Esophagus (tissue), 2 donors: ENCODE measurements around the gene FOXP1. TPM values are rescaled to one million over a fixed set of nuclear protein-coding genes. Genes with fewer than 3 reads are reported as not detected.

ENCODE experiments used
- H3K27ac ChIP-seq, 2 donors: one replicate each; pipeline ENCODE4 v1.5.1; 2013; ENCODE audit warnings: low read depth in 2 of 2, mild to moderate bottlenecking in 2 of 2, inconsistent platforms in 1 of 2, low read length in 1 of 2, moderate library complexity in 1 of 2
- H3K27me3 ChIP-seq, 2 donors: one replicate each; pipeline ENCODE4 v1.6.1; 2013; ENCODE audit warnings: low read length in 2 of 2, control low read depth in 1 of 2, mild to moderate bottlenecking in 1 of 2; ENCODE audit not compliant: insufficient read depth in 2 of 2, control insufficient read depth in 1 of 2
- H3K36me3 ChIP-seq, 2 donors: one replicate each; pipeline ENCODE4 v1.6.1; 2013; ENCODE audit warnings: low read length in 1 of 2; ENCODE audit not compliant: control insufficient read depth in 2 of 2, insufficient read depth in 2 of 2
- H3K4me1 ChIP-seq, 2 donors: one replicate each; pipeline ENCODE4 v1.6.1; 2013; ENCODE audit warnings: low read length in 1 of 2; ENCODE audit not compliant: control insufficient read depth in 2 of 2, insufficient read depth in 2 of 2
- H3K4me3 ChIP-seq, 2 donors: one replicate each; pipeline ENCODE4 v1.5.1; 2013; ENCODE audit warnings: low read length in 2 of 2, mild to moderate bottlenecking in 2 of 2, low read depth in 1 of 2, moderate library complexity in 1 of 2
- H3K9me3 ChIP-seq, 2 donors: one replicate each; pipeline ENCODE4 v1.6.1; 2013; ENCODE audit warnings: mild to moderate bottlenecking in 2 of 2, low read depth in 1 of 2, low read length in 1 of 2, moderate library complexity in 1 of 2; ENCODE audit not compliant: control insufficient read depth in 2 of 2, insufficient read depth in 1 of 2
- WGBS, 2 donors: extraction: QIAGEN DNeasy Blood & Tissue Kit; methylation state at CpG; one replicate each; pipeline ENCODE4 v1.1.7; 2013; 5-methylcytosine and 5-hydroxymethylcytosine counted together
- polyA plus RNA-seq, 2 donors: library from polyadenylated mRNA; stranded (reverse); fragments of 200-250 nt; gene quantifications; one replicate each; pipeline ENCODE4 v1.2.3, GENCODE V29; 2013
- donor health status: healthy with polysubstance abuse.
- donor health status: Bipolar disorder and iron deficiency.

The FOXP1 gene
- polyA plus RNA-seq, 2 donors, result 10.7 to 20.4 TPM

DNA sequence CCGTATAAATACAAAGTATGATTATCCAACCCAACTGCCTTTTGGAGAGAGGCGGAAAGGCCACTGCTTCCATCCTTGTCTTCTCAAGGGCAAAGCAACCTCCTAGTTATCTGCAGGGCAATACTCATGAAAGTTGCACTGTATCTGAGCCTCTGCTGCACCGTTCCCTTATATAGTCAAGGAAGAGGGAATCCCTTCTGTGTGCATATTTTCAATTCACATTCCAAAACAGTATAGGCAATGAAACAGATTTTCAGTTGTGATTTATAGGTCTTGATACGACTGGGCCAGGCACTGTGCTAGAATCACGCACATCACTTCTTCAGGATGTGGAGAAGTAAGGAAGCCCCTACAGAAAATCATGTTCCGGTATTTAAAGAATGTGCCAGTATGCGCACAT is 455.7 kb downstream of the FOXP1 start:
- peak overlapping the region; percentile 55 to 70 for H3K27ac ChIP-seq
- no peaks in the 10 kb centered on the region for H3K4me1 ChIP-seq
- H3K36me3 ChIP-seq, result no peaks in the 10 kb centered on the region
- WGBS, 2 donors, result 38 to 43% methylated on average over 7 of the region's 7 CpGs
- no peaks in the 10 kb centered on the region for H3K27me3 ChIP-seq
- no peaks in the 10 kb centered on the region for H3K9me3 ChIP-seq
- H3K4me3 ChIP-seq, result peak overlapping the region in 1 of 2 donors; percentile 71

GRCh38 chr3:71127052-71127831 is 456.3 kb downstream of the FOXP1 start:
- Histone ChIP-seq H3K27ac (peak overlapping the region; percentile 65 to 70), H3K36me3 (no peaks in the 10 kb centered on the region), H3K4me1 (no peaks in the 10 kb centered on the region), H3K27me3 (no peaks in the 10 kb centered on the region), H3K9me3 (no peaks in the 10 kb centered on the region), H3K4me3 (peak overlapping the region in 1 of 2 donors; percentile 71)
- 28% methylated on average over 7 of the region's 7 CpGs for WGBS, 2 donors

DNA sequence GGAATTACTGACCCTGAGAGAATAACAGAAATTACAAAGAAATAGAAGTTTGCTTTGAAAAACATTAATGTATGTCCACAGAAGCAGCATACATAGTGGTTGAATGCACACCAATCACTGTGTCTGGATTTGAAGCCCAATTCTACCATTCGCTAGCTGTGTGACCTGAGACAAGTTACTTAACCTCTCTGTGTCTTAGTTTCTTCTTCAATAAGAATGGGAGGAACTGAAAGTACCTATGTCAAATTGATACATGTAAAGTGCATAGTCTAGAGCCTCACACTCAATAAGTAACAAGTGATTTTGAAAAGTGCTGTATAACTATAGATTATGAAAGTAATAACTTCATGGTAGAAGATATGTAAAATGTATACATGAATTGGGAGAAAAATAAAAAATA is 457.8 kb downstream of the FOXP1 start:
- no peaks in the 10 kb centered on the region for H3K27me3 ChIP-seq
- H3K4me3 ChIP-seq, result no peak overlapping the region
- H3K36me3 ChIP-seq, result no peaks in the 10 kb centered on the region
- H3K4me1 ChIP-seq, result peaks cover 0 to 2% of the 10 kb centered on the region in 2 donors
- H3K9me3 ChIP-seq, result no peaks in the 10 kb centered on the region
- WGBS, 2 donors, result 94 to 96% methylated on average over 1 of the region's 1 CpG
- H3K27ac ChIP-seq, result no peak overlapping the region

- H3K27ac ChIP-seq, result no peak overlapping the region
- WGBS, 2 donors, result 20 to 35% methylated on average over 1 of the region's 1 CpG
- H3K36me3 ChIP-seq, result no peaks in the 10 kb centered on the region
- no peaks in the 10 kb centered on the region for H3K27me3 ChIP-seq
- H3K4me3 ChIP-seq, result no peak overlapping the region
- no peaks in the 10 kb centered on the region for H3K9me3 ChIP-seq
- H3K4me1 ChIP-seq, result peaks cover 0 to 2% of the 10 kb centered on the region in 2 donors
Observed at GRCh38 chr3:71124048-71124447, 459.5 kb downstream of the FOXP1 start.

GRCh38 chr3:71122641-71123040 is 460.9 kb downstream of the FOXP1 start:
- Histone ChIP-seq H3K4me1 (peaks cover 0 to 2% of the 10 kb centered on the region in 2 donors), H3K27ac (no peak overlapping the region), H3K4me3 (no peak overlapping the region), H3K9me3 (no peaks in the 10 kb centered on the region), H3K27me3 (no peaks in the 10 kb centered on the region), H3K36me3 (no peaks in the 10 kb centered on the region)
- 80 to 89% methylated on average over 4 of the region's 4 CpGs for WGBS, 2 donors

GRCh38 chr3:71121429-71122167 is 461.9 kb downstream of the FOXP1 start:
- H3K27ac ChIP-seq, result no peak overlapping the region
- peaks cover 0 to 2% of the 10 kb centered on the region in 2 donors for H3K4me1 ChIP-seq
- H3K36me3 ChIP-seq, result no peaks in the 10 kb centered on the region
- WGBS, 2 donors, result 41 to 61% methylated on average over 3 of the region's 3 CpGs
- no peak overlapping the region for H3K4me3 ChIP-seq
- H3K27me3 ChIP-seq, result no peaks in the 10 kb centered on the region
- H3K9me3 ChIP-seq, result no peaks in the 10 kb centered on the region

DNA sequence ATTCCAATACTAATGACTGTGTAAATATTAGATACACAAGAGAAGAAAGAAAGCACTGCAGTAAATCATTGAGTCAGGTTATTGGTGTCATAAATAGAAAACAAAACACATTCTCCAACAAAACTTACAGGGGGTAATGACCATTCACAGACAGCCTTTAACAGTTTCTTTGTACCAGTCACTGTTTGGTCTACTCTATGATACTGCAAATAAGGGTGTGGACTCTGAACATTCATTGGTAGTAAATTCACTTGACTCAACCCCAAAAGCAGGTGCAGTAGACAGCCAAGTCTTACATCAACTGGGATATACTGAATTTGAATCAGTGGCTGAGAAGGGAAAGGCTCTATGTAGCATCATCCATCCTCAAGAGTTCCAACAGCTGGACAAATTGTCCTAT is 463.5 kb downstream of the FOXP1 start:
- Histone ChIP-seq H3K36me3 (no peaks in the 10 kb centered on the region), H3K27ac (no peak overlapping the region), H3K4me3 (no peak overlapping the region), H3K4me1 (peaks cover 0 to 2% of the 10 kb centered on the region in 2 donors), H3K9me3 (no peaks in the 10 kb centered on the region), H3K27me3 (no peaks in the 10 kb centered on the region)

GRCh38 chr3:71119171-71119570 is 464.4 kb downstream of the FOXP1 start:
- Histone ChIP-seq H3K4me1 (peaks cover 0 to 2% of the 10 kb centered on the region in 2 donors), H3K36me3 (no peaks in the 10 kb centered on the region), H3K27me3 (no peaks in the 10 kb centered on the region), H3K27ac (peak overlapping the region; percentile 23 to 46), H3K4me3 (no peak overlapping the region), H3K9me3 (no peaks in the 10 kb centered on the region)
- 46 to 53% methylated on average over 2 of the region's 2 CpGs for WGBS, 2 donors

- 91 to 93% methylated on average over 4 of the region's 4 CpGs for WGBS, 2 donors
- Histone ChIP-seq H3K4me3 (no peak overlapping the region), H3K36me3 (no peaks in the 10 kb centered on the region), H3K9me3 (no peaks in the 10 kb centered on the region), H3K27ac (no peak overlapping the region), H3K27me3 (no peaks in the 10 kb centered on the region), H3K4me1 (peaks cover 0 to 2% of the 10 kb centered on the region in 2 donors)
Observed at GRCh38 chr3:71118436-71118835, 465.1 kb downstream of the FOXP1 start.
